Breast epithelium (tissue), 3 donors: ENCODE measurements around the gene PDE4D.
"Not testable (repeated sequence)": the region's sequence is repeated elsewhere in the genome, so short reads cannot be mapped to it uniquely, and the experiment has no call there.

Experiments used
- POLR2A ChIP-seq: fragments of 450-650 bp; IDR thresholded peaks from one replicate; pipeline ENCODE4 v1.6.1; 2016; ENCODE audit warnings: antibody characterized with exemption, mild to moderate bottlenecking, moderate library complexity
- POLR2AphosphoS5 ChIP-seq, 3 donors: sonication (generic); formaldehyde crosslinking; IDR thresholded peaks; one replicate each; pipeline ENCODE4 v1.6.1; 2017; ENCODE audit warnings: antibody characterized with exemption in 3 of 3
- TF ChIP-seq, protein P1 (sequence below), 3 donors: fragments of 450-650 bp; IDR thresholded peaks; one replicate each; pipeline ENCODE4 v1.5.1; 2016 to 2017; ENCODE audit warnings: antibody characterized with exemption in 3 of 3, mild to moderate bottlenecking in 3 of 3, moderate library complexity in 3 of 3

DNA sequence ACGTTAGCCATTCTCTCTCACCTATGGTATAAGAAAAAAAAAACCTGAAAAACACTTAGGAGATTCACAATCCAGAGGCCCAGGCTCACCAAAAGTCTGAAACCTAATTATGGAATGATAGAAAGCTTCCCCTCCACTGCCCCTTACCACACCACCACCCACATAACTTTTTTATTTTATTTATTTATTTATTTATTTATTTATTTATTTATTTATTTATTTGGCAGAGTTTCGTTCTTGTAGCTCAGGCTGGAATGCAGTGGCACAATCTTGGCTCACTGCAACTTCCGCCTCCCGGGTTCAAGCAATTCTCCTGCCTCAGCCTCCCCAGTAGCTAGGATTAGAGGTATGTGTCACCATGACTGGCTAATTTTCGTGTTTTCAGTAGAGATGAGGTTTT is 299.4 kb downstream of the PDE4D start:
- TF ChIP-seq, protein P1, sequence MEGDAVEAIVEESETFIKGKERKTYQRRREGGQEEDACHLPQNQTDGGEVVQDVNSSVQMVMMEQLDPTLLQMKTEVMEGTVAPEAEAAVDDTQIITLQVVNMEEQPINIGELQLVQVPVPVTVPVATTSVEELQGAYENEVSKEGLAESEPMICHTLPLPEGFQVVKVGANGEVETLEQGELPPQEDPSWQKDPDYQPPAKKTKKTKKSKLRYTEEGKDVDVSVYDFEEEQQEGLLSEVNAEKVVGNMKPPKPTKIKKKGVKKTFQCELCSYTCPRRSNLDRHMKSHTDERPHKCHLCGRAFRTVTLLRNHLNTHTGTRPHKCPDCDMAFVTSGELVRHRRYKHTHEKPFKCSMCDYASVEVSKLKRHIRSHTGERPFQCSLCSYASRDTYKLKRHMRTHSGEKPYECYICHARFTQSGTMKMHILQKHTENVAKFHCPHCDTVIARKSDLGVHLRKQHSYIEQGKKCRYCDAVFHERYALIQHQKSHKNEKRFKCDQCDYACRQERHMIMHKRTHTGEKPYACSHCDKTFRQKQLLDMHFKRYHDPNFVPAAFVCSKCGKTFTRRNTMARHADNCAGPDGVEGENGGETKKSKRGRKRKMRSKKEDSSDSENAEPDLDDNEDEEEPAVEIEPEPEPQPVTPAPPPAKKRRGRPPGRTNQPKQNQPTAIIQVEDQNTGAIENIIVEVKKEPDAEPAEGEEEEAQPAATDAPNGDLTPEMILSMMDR (IDR thresholded peaks at IDR 0.05): not testable (repeated sequence)
- TF ChIP-seq POLR2A; POLR2AphosphoS5 (IDR thresholded peaks at IDR 0.05): not testable (repeated sequence)
